Keratinocyte (primary cell): ENCODE results near the gene C1RL. TPM values are rescaled to one million over a fixed set of nuclear protein-coding genes. Genes with fewer than 3 reads are reported as not detected.

Experiments used
- DNase-seq: peaks from one replicate; pipeline ENCODE4 v3.0.0-alpha.2; 2011; ENCODE audit warnings: low read depth, missing footprints, low spot score
- FAIRE-seq: peaks from 2 replicates; lab custom pipeline; 2011; peaks lifted over from hg19 to GRCh38; lab: Jason Lieb, UNC
- H2AFZ ChIP-seq: 2 replicates; pipeline ENCODE4 v1.6.0; 2012; ENCODE audit warnings: low read length, control low read depth, inconsistent platforms; ENCODE audit not compliant: control insufficient read depth
- H3K27ac ChIP-seq: 2 replicates; pipeline ENCODE4 v1.5.1; 2011; ENCODE audit warnings: low read length; ENCODE audit not compliant: control insufficient read depth, insufficient read depth
- H3K27me3 ChIP-seq: 3 replicates; pipeline ENCODE4 v1.6.0; 2011; ENCODE audit warnings: low read length; ENCODE audit not compliant: control insufficient read depth, insufficient read depth; ENCODE audit errors: extremely low read depth
- H3K36me3 ChIP-seq, 2 experiments: 2 replicates in 1 of 2; 3 replicates in 1 of 2; pipeline ENCODE4 v1.5.1; 2011; ENCODE audit warnings: low read length in 2 of 2, mild to moderate bottlenecking in 1 of 2; ENCODE audit not compliant: control insufficient read depth in 2 of 2, insufficient read depth in 2 of 2; ENCODE audit errors: extremely low read depth in 1 of 2
- H3K4me1 ChIP-seq: 3 replicates; pipeline ENCODE4 v1.5.1; 2011; ENCODE audit warnings: low read length; ENCODE audit not compliant: control insufficient read depth, insufficient read depth; ENCODE audit errors: extremely low read depth
- H3K4me2 ChIP-seq: 3 replicates; pipeline ENCODE4 v1.6.0; 2011; ENCODE audit warnings: low read depth, low read length; ENCODE audit not compliant: control insufficient read depth, insufficient read depth; ENCODE audit errors: extremely low read depth
- H3K4me3 ChIP-seq, 3 experiments: fragments of 200-600 bp in 1 of 3; sonication (generic) in 1 of 3; 2 replicates in 2 of 3; 3 replicates in 1 of 3; pipeline ENCODE4 v1.5.1; 2011 to 2016; ENCODE audit warnings: low read length in 3 of 3, mild to moderate bottlenecking in 3 of 3, control low read depth in 2 of 3, inconsistent platforms in 1 of 3, low read depth in 1 of 3, mixed read lengths in 1 of 3, mixed run types in 1 of 3, moderate library complexity in 1 of 3; ENCODE audit not compliant: control insufficient read depth in 2 of 3, insufficient read depth in 2 of 3; ENCODE audit errors: extremely low read depth in 1 of 3
- H3K79me2 ChIP-seq: 2 replicates; pipeline ENCODE4 v1.6.0; 2012; ENCODE audit warnings: low read length; ENCODE audit not compliant: control insufficient read depth, insufficient read depth
- H3K9ac ChIP-seq: 3 replicates; pipeline ENCODE4 v1.6.0; 2011; ENCODE audit warnings: low read length; ENCODE audit not compliant: control insufficient read depth, insufficient read depth; ENCODE audit errors: extremely low read depth
- H3K9me1 ChIP-seq: 3 replicates; pipeline ENCODE4 v1.6.0; 2011; ENCODE audit warnings: low read length; ENCODE audit not compliant: control insufficient read depth, insufficient read depth; ENCODE audit errors: extremely low read depth
- H3K9me3 ChIP-seq: 2 replicates; pipeline ENCODE4 v1.5.1; 2012; ENCODE audit warnings: low read depth, low read length; ENCODE audit not compliant: control insufficient read depth
- H4K20me1 ChIP-seq: 3 replicates; pipeline ENCODE4 v1.6.0; 2011; ENCODE audit warnings: low read length; ENCODE audit not compliant: control insufficient read depth, insufficient read depth; ENCODE audit errors: extremely low read depth
- EZH2 ChIP-seq: IDR thresholded peaks from one replicate; pipeline ENCODE4 v1.6.1; 2012; ENCODE audit warnings: inconsistent platforms, mild to moderate bottlenecking, low read length, moderate library complexity
- dilution Hi-C: fragments of 300-500 bp; cut with MboI; formaldehyde crosslinking; loops from one replicate; pipeline ENCODE4 v1.7.0; 2020; ENCODE audit warnings: low sequenced_read_pairs; ENCODE audit not compliant: extremely low pct_ligation_motif_present
- polyA plus RNA-seq, 5 experiments: library from polyadenylated mRNA; depleted of rRNA in 3 of 5; stranded (reverse) in 3 of 5; stranded (forward) in 1 of 5; unstranded in 1 of 5; fragments of >200 nt; gene quantifications; 1 replicate in 1 of 5; 2 replicates in 3 of 5; 3 replicates in 1 of 5; pipeline versions ENCODE4 v1.2.1 to v1.2.3, GENCODE V29; 2011 to 2012; ENCODE audit warnings: missing spikeins in 2 of 5, low read depth in 1 of 5, low replicate concordance in 1 of 5
- TF ChIP-seq, protein P1 (sequence below), 3 experiments: IDR thresholded peaks in 1 of 3; conservative IDR thresholded peaks in 1 of 3; optimal IDR thresholded peaks in 1 of 3; 2 replicates in 2 of 3; 3 replicates in 1 of 3; pipeline versions ENCODE3 to v1.5.1; 2011; ENCODE audit warnings: low read length in 3 of 3, mild to moderate bottlenecking in 3 of 3, moderate library complexity in 2 of 3, control low read depth in 1 of 3, inconsistent platforms in 1 of 3; ENCODE audit not compliant: insufficient read depth in 2 of 3; ENCODE audit errors: extremely low read depth in 1 of 3

Gene C1RL
- polyA plus RNA-seq, 1 donor (not counting 4 experiments of a cell fraction or from before 2014, with no cell fraction given), result 9.3 TPM

DNA sequence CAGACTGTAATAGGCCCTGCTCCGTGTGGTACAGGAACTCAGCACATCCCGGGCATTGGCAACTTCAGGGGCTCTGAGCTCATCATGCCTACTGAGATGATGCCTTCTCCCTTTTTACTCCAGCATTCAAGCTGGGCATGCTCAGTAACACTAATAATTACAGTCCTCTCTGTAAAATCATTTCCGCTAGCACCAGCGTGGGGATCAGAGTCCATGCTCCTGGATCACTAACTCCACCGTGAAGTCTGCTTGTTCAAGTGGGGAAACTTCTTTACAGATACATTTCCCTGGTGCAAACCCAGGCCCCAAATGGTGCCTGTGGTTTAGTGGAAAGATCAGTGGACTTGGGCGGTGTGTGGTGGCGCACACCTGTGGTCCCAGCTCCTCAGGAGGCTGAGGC, 37.9 kb upstream of the C1RL start:
- TF ChIP-seq EZH2, result no peak
- TF ChIP-seq, protein P1, sequence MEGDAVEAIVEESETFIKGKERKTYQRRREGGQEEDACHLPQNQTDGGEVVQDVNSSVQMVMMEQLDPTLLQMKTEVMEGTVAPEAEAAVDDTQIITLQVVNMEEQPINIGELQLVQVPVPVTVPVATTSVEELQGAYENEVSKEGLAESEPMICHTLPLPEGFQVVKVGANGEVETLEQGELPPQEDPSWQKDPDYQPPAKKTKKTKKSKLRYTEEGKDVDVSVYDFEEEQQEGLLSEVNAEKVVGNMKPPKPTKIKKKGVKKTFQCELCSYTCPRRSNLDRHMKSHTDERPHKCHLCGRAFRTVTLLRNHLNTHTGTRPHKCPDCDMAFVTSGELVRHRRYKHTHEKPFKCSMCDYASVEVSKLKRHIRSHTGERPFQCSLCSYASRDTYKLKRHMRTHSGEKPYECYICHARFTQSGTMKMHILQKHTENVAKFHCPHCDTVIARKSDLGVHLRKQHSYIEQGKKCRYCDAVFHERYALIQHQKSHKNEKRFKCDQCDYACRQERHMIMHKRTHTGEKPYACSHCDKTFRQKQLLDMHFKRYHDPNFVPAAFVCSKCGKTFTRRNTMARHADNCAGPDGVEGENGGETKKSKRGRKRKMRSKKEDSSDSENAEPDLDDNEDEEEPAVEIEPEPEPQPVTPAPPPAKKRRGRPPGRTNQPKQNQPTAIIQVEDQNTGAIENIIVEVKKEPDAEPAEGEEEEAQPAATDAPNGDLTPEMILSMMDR (optimal IDR thresholded peaks at IDR 0.05 in 1 of 3, IDR thresholded peaks at IDR 0.05 in 1 of 3, conservative IDR thresholded peaks at IDR 0.05 in 1 of 3; ENCODE audit: extremely low read depth in 1 of 3, insufficient read depth in 2 of 3, low read length in 3 of 3), result no peak
- no peak overlapping the region for H2AFZ ChIP-seq

DNA sequence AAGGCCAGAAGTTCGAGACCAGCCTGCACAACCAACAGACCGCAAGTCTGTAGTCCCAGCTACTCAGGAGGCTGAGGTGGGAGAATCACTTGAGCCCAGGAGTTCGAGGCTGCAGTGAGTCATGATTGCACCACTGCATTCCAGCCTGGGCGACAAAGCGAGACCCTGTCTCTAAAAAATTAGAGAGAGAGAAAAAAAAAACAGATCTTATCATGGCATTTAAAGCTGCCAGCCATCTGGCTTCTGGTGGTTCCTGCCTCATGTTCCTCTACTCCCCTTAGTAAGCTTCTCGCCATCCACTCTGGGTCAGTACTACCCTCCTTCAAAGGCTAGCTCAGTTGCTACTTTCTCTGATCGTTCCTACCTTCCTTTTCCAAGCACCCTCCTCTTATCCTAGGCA, 37.2 kb upstream of the C1RL start:
- Histone ChIP-seq H3K27ac (no peak overlapping the region), H3K27me3 (no peaks in the 10 kb centered on the region), H4K20me1 (no peaks in the 10 kb centered on the region), H3K9me1 (no peaks in the 10 kb centered on the region), H3K36me3 (peaks cover 18 to 38% of the 10 kb centered on the region in 2 experiments), H3K9ac (no peak overlapping the region), H3K4me3 (no peak overlapping the region), H3K9me3 (no peaks in the 10 kb centered on the region), H3K4me1 (no peaks in the 10 kb centered on the region), H2AFZ (no peak overlapping the region), H3K4me2 (no peak overlapping the region), H3K79me2 (no peaks in the 10 kb centered on the region)
- DNase-seq (no peak), FAIRE-seq (no peak)
- dilution Hi-C loops, result no loop called here
- no peak for TF ChIP-seq EZH2

More for the DNA sequence above, 37.9 kb upstream of the C1RL start:
- Histone ChIP-seq H3K27ac (no peak overlapping the region), H3K9me1 (no peaks in the 10 kb centered on the region), H3K4me2 (no peak overlapping the region), H3K9me3 (no peaks in the 10 kb centered on the region), H3K79me2 (no peaks in the 10 kb centered on the region), H3K4me1 (no peaks in the 10 kb centered on the region), H3K9ac (no peak overlapping the region), H3K4me3 (no peak overlapping the region), H3K27me3 (no peaks in the 10 kb centered on the region), H3K36me3 (peaks cover 18 to 36% of the 10 kb centered on the region in 2 experiments), H4K20me1 (no peaks in the 10 kb centered on the region)
- FAIRE-seq (no peak), DNase-seq (no peak)
- dilution Hi-C loops, result no loop called here

DNA sequence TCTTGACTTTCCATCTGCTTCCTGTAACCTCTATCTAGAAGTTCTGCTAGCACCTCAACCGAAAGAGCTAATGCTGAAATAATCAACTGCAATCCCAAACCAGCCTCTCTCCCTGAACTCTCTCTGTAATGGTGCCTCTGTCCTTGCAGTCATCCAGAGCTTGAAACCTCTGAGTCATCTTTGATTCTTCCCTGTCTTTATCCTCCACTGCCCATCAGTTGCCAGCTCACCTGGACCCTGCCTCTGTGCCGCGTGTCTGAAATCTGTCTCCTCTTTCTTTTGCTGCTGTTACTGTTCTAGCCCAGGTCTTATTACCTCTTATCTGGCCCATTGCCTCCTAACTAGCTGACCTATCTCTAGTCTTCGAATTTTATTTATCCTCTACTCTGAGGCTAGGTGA, 36.7 kb upstream of the C1RL start:
- H3K27ac ChIP-seq, result no peak overlapping the region
- H3K9me3 ChIP-seq, result no peaks in the 10 kb centered on the region
- no peak overlapping the region for H3K4me2 ChIP-seq
- H2AFZ ChIP-seq, result no peak overlapping the region
- TF ChIP-seq EZH2, result no peak
- TF ChIP-seq, protein P1 (optimal IDR thresholded peaks at IDR 0.05 in 1 of 3, IDR thresholded peaks at IDR 0.05 in 1 of 3, conservative IDR thresholded peaks at IDR 0.05 in 1 of 3; ENCODE audit: extremely low read depth in 1 of 3, insufficient read depth in 2 of 3, low read length in 3 of 3), result no peak
- H3K9me1 ChIP-seq, result no peaks in the 10 kb centered on the region
- H3K27me3 ChIP-seq, result no peaks in the 10 kb centered on the region
- H3K79me2 ChIP-seq, result no peaks in the 10 kb centered on the region
- H3K4me3 ChIP-seq, result no peak overlapping the region
- FAIRE-seq, result no peak
- no peak for DNase-seq
- no peaks in the 10 kb centered on the region for H4K20me1 ChIP-seq
- H3K9ac ChIP-seq, result no peak overlapping the region
- peaks cover 14 to 37% of the 10 kb centered on the region in 2 experiments for H3K36me3 ChIP-seq
- dilution Hi-C loops, result no loop called here
- H3K4me1 ChIP-seq, result no peaks in the 10 kb centered on the region
